IMR-90 (cell line): ENCODE data around the gene RIMKLA. TPM values are rescaled to one million over a fixed set of nuclear protein-coding genes. Genes with fewer than 3 reads are reported as not detected.
A peak's percentile ranks its signal among the peaks of the same experiment; 100 is the strongest.

ENCODE experiments used
- ATAC-seq: fragments of 200-7000 bp; cut with Tn5 transposase; 2 replicates; pipeline ENCODE4 v1.9.1; 2020; ENCODE audit warnings: low read depth, mild to moderate bottlenecking, moderate library complexity
- BruUV-seq: library from RNA; stranded (reverse); fragments of 400-500 nt; replicated peaks from 2 replicates; lab custom pipeline; 2021; lab: Mats Ljungman, UMichigan
- CTCF ChIA-PET: fragments of 300-600 bp; formaldehyde crosslinking; extraction: SDS; loops from one replicate; lab custom pipeline; 2021; ENCODE audit warnings: antibody characterized with exemption; lab: Yijun Ruan, JAX
- POLR2A ChIA-PET: fragments of 300-600 bp; sonication (Branson Sonifier 250); formaldehyde crosslinking; loops from one replicate; lab custom pipeline; 2022; ENCODE audit warnings: antibody characterized with exemption; ENCODE audit not compliant: unreplicated experiment; lab: Charles Lee
- DNase-seq: peaks from one replicate; pipeline ENCODE4 v3.0.0; 2013
- H2AFZ ChIP-seq: replicated peaks from 2 replicates; pipeline ENCODE3; 2013; ENCODE audit warnings: low read length, mild to moderate bottlenecking; ENCODE audit not compliant: poor library complexity
- H2AK5ac ChIP-seq: 2 replicates; pipeline ENCODE4 v1.6.1; 2013; ENCODE audit warnings: low read depth, low read length, inconsistent platforms
- H2AK9ac ChIP-seq: replicated peaks from 2 replicates; pipeline ENCODE3; 2013; ENCODE audit warnings: mild to moderate bottlenecking, low read depth, low read length, moderate library complexity; ENCODE audit not compliant: poor library complexity
- H2BK120ac ChIP-seq: 2 replicates; pipeline ENCODE4 v1.6.1; 2013; ENCODE audit warnings: low read depth, low read length, inconsistent platforms
- H2BK15ac ChIP-seq: 3 replicates; pipeline ENCODE4 v1.6.1; 2013; ENCODE audit warnings: low read depth, low read length, inconsistent platforms
- H2BK20ac ChIP-seq: 2 replicates; pipeline ENCODE4 v1.6.1; 2013; ENCODE audit warnings: low read depth, mild to moderate bottlenecking, inconsistent platforms, low read length, moderate library complexity
- H2BK5ac ChIP-seq: 2 replicates; pipeline ENCODE4 v1.6.1; 2013; ENCODE audit warnings: mild to moderate bottlenecking, low read depth, low read length, inconsistent platforms; ENCODE audit not compliant: poor library complexity, severe bottlenecking
- H3K14ac ChIP-seq: replicated peaks from 2 replicates; pipeline ENCODE4 v1.6.1; 2013; ENCODE audit warnings: low read depth, low read length, inconsistent platforms
- H3K18ac ChIP-seq: 2 replicates; pipeline ENCODE4 v1.6.1; 2013; ENCODE audit warnings: low read depth, low read length, control low read depth
- H3K23ac ChIP-seq: 2 replicates; pipeline ENCODE4 v1.6.1; 2013; ENCODE audit warnings: low read depth, low read length, inconsistent platforms
- H3K27ac ChIP-seq: 2 replicates; pipeline ENCODE4 v1.5.1; 2013; ENCODE audit warnings: mild to moderate bottlenecking, control low read depth, low read length; ENCODE audit not compliant: insufficient read depth
- H3K27me3 ChIP-seq: 2 replicates; pipeline ENCODE4 v1.6.1; 2013; ENCODE audit warnings: low read length; ENCODE audit not compliant: control insufficient read depth, insufficient read depth
- H3K36me3 ChIP-seq: 2 replicates; pipeline ENCODE4 v1.6.1; 2013; ENCODE audit warnings: low read length, mixed read lengths; ENCODE audit not compliant: control insufficient read depth, insufficient read depth
- H3K4ac ChIP-seq: 2 replicates; pipeline ENCODE4 v1.6.1; 2013; ENCODE audit warnings: low read depth, low read length, inconsistent platforms
- H3K4me1 ChIP-seq: 2 replicates; pipeline ENCODE4 v1.6.1; 2013; ENCODE audit warnings: low read length, mixed read lengths; ENCODE audit not compliant: control insufficient read depth, insufficient read depth
- H3K4me2 ChIP-seq: 2 replicates; pipeline ENCODE4 v1.6.1; 2013; ENCODE audit warnings: low read depth, mild to moderate bottlenecking, control low read depth, low read length, moderate library complexity
- H3K4me3 ChIP-seq: 2 replicates; pipeline ENCODE4 v1.5.1; 2013; ENCODE audit warnings: low read depth, mild to moderate bottlenecking, control low read depth, low read length, moderate library complexity; ENCODE audit not compliant: insufficient read depth
- H3K56ac ChIP-seq: 2 replicates; pipeline ENCODE4 v1.6.1; 2013; ENCODE audit warnings: low read length, inconsistent platforms; ENCODE audit not compliant: insufficient read depth; ENCODE audit errors: extremely low read depth
- H3K79me1 ChIP-seq, 2 experiments: 2 replicates each; pipeline ENCODE4 v1.6.1; 2013; ENCODE audit warnings: low read length in 2 of 2, inconsistent platforms in 1 of 2, low read depth in 1 of 2
- H3K9ac ChIP-seq: 2 replicates; pipeline ENCODE4 v1.6.1; 2013; ENCODE audit warnings: low read depth, low read length, control low read depth
- H3K9me1 ChIP-seq: 2 replicates; pipeline ENCODE4 v1.6.1; 2013; ENCODE audit warnings: low read length, inconsistent platforms; ENCODE audit not compliant: insufficient read depth
- H3K9me3 ChIP-seq: 2 replicates; pipeline ENCODE4 v1.6.1; 2013; ENCODE audit warnings: low read length; ENCODE audit not compliant: control insufficient read depth, insufficient read depth
- H4K20me1 ChIP-seq: 2 replicates; pipeline ENCODE4 v1.6.1; 2013; ENCODE audit warnings: low read length, inconsistent platforms; ENCODE audit not compliant: insufficient read depth
- H4K5ac ChIP-seq: 2 replicates; pipeline ENCODE4 v1.6.1; 2013; ENCODE audit warnings: mild to moderate bottlenecking, low read depth, low read length, control low read depth
- H4K8ac ChIP-seq, 2 experiments: 2 replicates each; pipeline ENCODE4 v1.6.1; 2013; ENCODE audit warnings: low read depth in 2 of 2, low read length in 2 of 2, control low read depth in 1 of 2, inconsistent platforms in 1 of 2
- H4K91ac ChIP-seq: 2 replicates; pipeline ENCODE4 v1.6.1; 2013; ENCODE audit warnings: low read depth, low read length, inconsistent platforms; ENCODE audit not compliant: insufficient read depth
- FOS ChIP-seq: fragments of 150-350 bp; IDR thresholded peaks from 2 replicates; pipeline ENCODE4 v1.6.1; 2016; ENCODE audit warnings: low read depth, low read length
- MAZ ChIP-seq: IDR thresholded peaks from 2 replicates; pipeline ENCODE4 v1.6.1; 2012; ENCODE audit warnings: low read depth, mild to moderate bottlenecking, low read length, improper control_type of control experiment, moderate library complexity, borderline replicate concordance
- POLR2A ChIP-seq: IDR thresholded peaks from 2 replicates; pipeline ENCODE4 v1.6.1; 2012; ENCODE audit warnings: mild to moderate bottlenecking, low read depth, low read length
- SMC3 ChIP-seq: fragments of 150-350 bp; IDR thresholded peaks from 2 replicates; pipeline ENCODE4 v1.6.1; 2016; ENCODE audit warnings: low read depth, mild to moderate bottlenecking, antibody characterized with exemption, low read length, moderate library complexity
- USF2 ChIP-seq: fragments of 150-350 bp; IDR thresholded peaks from 2 replicates; pipeline ENCODE4 v1.6.1; 2017; ENCODE audit warnings: mild to moderate bottlenecking, antibody characterized with exemption, low read length, low read depth
- WGBS, 2 experiments: methylation state at CpG; one replicate each; pipeline versions ENCODE4 v1.1.5 to v1.1.7; 2013; ENCODE audit warnings: missing lambda C conversion rate in 2 of 2; ENCODE audit not compliant: insufficient read length in 1 of 2; ENCODE audit errors: extremely low coverage in 2 of 2; 5-methylcytosine and 5-hydroxymethylcytosine counted together
- dilution Hi-C: fragments of 300-500 bp; cut with HindIII; formaldehyde crosslinking; loops from one replicate; pipeline ENCODE4 v1.14.3; 2018; ENCODE audit warnings: low sequenced_read_pairs; ENCODE audit not compliant: unreplicated experiment
- in situ Hi-C: fragments of 300-500 bp; cut with MboI; formaldehyde crosslinking; loops from 3 replicates; pipeline ENCODE4 v1.14.3; 2019; ENCODE audit warnings: low sequenced_read_pairs, inconsistent platforms, mixed read lengths
- intact Hi-C: fragments of 100-400 bp; cut with micrococcal nuclease; formaldehyde crosslinking; loops from 2 replicates; pipeline ENCODE4 v1.10.0; 2022
- polyA plus RNA-seq, 3 experiments: library from polyadenylated mRNA; depleted of rRNA; stranded (reverse); fragments of >200 nt; gene quantifications; 2 replicates each; pipeline ENCODE4 v1.2.3, GENCODE V29; 2012; ENCODE audit warnings: low replicate concordance in 1 of 3
- total RNA-seq: library from RNA; depleted of rRNA; stranded (reverse); fragments of >200 nt; gene quantifications from 2 replicates; pipeline ENCODE4 v1.2.3, GENCODE V29; 2012

The RIMKLA gene
- total and polyA plus RNA-seq, 2 of the 4 experiments (the other 2 are of a cell fraction): not detected

GRCh38 chr1:42439940-42440339 is 59.3 kb downstream of the RIMKLA start:
- H3K4ac ChIP-seq: no peak overlapping the region
- H3K23ac ChIP-seq: no peak overlapping the region
- no peak overlapping the region for H3K9ac ChIP-seq
- H3K56ac ChIP-seq: no peak overlapping the region
- H3K9me1 ChIP-seq: no peaks in the 10 kb centered on the region
- ATAC-seq (peak; percentile 49), DNase-seq (peak; percentile 82)
- no TSS peak for BruUV-seq
- dilution Hi-C loops (no loop called here), in situ Hi-C loops (no loop called here), intact Hi-C loops (no loop called here)
- H2BK20ac ChIP-seq: no peak overlapping the region
- no peaks in the 10 kb centered on the region for H3K36me3 ChIP-seq
- H3K79me1 ChIP-seq: no peaks in the 10 kb centered on the region
- peaks cover 1% of the 10 kb centered on the region; the same call in 1 of the 2 replicates for H3K4me1 ChIP-seq
- no peak overlapping the region for H2BK15ac ChIP-seq
- no peak overlapping the region for H3K18ac ChIP-seq
- H3K4me3 ChIP-seq: no peak overlapping the region
- H3K14ac ChIP-seq: no peak overlapping the region
- H2AK5ac ChIP-seq: no peak overlapping the region
- no CpG with 5 or more reads among the region's 2 CpGs for WGBS, 2 experiments
- no peaks in the 10 kb centered on the region for H3K9me3 ChIP-seq
- H2BK5ac ChIP-seq: no peak overlapping the region
- POLR2A ChIA-PET: no interaction called here
- no peak overlapping the region for H2BK120ac ChIP-seq
- CTCF ChIA-PET: interaction anchor here (0.7 kb wide), 1 partner anchor 62 kb away, joined by 5 read pairs; no protein-coding TSS in a partner anchor
- TF ChIP-seq SMC3: no peak
- no peak for TF ChIP-seq POLR2A
- TF ChIP-seq USF2: no peak
- no peak for TF ChIP-seq MAZ
- TF ChIP-seq FOS: peak; percentile 61
- peaks cover 4% of the 10 kb centered on the region for H3K27me3 ChIP-seq
- no peaks in the 10 kb centered on the region for H4K20me1 ChIP-seq
- no peak overlapping the region for H2AK9ac ChIP-seq
- H3K27ac ChIP-seq: no peak overlapping the region
- no peak overlapping the region for H4K8ac ChIP-seq
- no peak overlapping the region for H3K4me2 ChIP-seq
- H2AFZ ChIP-seq: no peak overlapping the region
- H4K5ac ChIP-seq: no peak overlapping the region
- H4K91ac ChIP-seq: no peak overlapping the region
